GM18909 (cell line): ENCODE results near the gene DNASE1L3.
"Not testable (repeated sequence)": the region's sequence is repeated elsewhere in the genome, so short reads cannot be mapped to it uniquely, and the experiment has no call there.

Experiments used
- ATAC-seq: cut with Tn5 transposase; IDR thresholded peaks from one replicate; pipeline ENCODE4 v1.9.1; 2021; ENCODE audit warnings: mild to moderate bottlenecking; ENCODE audit not compliant: unreplicated experiment, poor library complexity

DNASE1L3 gene

DNA sequence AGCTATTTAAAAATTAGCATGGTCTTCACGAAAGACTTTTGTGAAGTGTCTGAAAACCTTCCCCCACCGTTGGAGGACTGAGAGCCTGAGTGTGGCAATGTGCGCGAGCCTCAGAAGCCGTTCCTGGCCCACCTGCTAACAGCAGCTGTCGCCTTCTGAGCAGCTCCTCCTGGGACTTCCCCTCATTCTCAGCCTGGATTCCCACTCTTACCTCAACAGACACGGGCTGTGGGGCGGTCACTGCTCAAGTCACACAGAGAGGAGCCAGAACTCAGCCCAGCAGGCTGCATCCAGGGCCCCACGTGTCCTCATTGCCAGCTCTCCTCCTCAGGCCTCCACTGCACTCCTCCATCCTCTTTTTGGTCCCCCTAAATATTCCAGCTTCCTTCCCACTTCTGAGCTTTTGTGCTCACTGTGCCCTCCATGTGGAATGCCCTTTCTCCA, 7.8 kb downstream of the DNASE1L3 start:
- peak; percentile 77 for ATAC-seq

DNA sequence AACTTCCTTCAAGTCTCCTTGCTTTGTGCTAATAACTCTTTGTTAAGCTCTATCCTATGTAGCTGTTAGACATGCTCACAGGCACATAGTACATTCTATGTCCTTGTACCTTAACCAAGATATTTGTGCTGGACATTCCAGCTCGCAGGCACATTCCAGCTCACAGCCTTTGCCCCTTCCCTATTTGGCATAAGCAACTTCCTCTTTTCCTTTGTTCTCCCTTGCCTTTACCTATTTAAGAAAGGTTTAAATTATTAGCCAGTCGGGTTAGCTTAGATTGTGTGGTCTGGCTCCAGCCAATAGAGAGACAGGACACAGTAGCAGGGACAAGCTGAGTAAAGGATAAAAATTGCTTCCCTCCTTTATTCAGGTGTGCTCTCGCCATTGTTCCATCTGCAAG, 9.3 kb downstream of the DNASE1L3 start:
- not testable (repeated sequence) for ATAC-seq

DNA sequence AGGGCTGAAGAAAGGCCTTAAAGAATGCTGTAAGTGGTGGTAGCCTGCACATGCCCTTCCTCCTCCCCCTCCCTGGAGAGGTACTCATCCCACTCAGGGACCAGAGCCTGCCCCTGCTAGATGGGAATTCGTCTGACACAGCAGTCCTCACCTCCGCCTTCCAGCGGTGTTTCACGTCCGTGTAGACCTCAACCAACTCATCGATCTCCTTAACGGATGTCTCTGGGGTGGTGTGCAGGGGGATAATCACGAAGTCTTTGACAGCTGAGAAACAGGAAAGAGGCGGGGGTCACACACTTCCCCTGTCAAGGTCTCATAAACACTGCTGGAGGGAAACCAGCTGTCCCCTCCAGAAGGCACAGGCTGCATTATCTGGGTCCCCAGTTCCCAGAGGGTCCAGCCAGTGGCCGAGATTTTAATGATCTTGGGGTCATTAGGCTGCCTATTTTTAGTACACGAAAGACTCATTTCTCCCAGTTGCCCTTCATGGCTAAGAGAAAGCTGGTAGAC, 9.9 kb downstream of the DNASE1L3 start:
- no peak for ATAC-seq

DNA sequence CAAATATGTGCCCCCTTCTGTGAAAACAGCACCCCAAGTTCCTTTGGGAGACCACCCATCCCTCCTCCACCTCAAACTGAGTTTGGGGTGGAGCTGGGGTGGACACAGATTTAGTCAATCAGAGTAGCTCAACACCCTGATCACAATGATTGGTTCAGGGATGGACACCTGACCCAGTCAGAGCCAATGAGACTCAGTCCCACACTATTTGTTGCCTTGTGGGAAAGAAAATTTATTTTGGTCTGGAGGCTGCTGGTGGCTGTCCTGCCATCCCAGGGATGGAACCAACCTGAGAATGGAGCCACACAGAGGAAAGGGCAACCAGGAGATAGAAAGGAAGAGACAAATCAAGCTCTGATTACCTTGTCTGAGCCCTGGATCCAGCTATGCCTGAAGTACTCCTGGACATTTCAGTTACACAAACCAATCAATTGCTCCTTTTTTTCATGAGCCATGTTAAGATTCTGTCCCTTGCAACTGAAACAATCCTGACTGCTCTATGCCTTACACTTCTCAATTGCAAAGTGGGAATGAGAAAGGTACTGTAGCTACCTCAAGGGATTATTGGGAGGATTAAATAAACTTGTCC, 10.6 kb downstream of the DNASE1L3 start:
- ATAC-seq: no peak

DNA sequence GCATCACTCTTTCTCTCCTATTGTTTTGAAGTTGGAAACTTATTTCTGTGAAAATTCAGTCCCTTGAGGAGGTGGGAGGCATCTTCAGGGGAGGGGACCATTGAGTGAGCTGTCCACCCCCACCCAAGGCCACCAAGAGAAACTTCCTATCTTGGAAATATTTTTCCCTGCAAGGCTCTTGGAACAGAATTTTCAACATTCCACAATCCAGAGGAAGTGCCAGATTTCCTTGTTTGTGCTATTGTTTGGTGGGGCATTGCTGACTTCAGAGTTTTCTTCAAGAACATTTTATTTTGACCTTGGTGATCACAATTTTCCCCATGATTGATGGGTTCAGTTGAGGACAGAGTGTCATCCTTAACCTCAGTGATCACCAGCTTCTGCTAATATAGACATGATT, 12.0 kb downstream of the DNASE1L3 start:
- ATAC-seq: no peak

DNA sequence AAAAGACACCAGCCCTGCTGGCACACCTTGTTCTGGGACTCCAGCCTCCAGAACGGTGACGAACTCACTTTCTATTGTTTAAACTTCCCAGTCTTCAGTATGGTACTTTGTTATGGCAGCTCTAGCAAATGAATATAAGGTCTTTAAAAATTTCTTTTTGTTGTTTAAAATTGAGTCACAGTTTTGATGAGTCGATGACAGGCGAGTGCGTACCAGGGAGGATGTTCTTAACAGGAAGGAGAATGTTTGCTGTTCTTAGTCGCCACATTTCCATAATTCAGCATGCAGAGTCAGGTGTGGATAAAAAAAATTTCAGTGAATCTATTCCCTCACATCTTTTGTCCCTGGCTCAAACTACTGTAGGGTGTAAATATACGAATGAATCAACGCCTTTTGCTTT, 12.4 kb downstream of the DNASE1L3 start:
- no peak for ATAC-seq

DNA sequence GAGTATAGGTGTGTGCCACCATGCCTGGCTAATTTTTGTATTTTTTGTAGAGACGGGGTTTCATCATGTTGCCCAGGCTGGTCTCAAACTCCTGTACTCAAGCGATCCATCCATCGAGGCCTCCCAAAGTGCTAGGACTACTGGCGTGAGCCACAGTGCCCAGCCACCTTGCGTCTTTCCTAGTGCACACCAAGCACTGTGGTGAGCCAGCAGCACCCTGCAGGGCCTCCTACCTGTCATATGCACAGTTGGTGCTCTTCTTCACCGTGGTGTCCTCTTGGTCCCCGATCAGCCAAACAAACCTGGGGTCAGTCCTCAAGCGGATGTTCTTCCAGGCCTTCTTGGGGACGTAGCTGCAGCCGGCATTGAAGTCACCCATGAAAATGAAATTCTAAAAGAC, 13.2 kb downstream of the DNASE1L3 start:
- no peak for ATAC-seq

DNA sequence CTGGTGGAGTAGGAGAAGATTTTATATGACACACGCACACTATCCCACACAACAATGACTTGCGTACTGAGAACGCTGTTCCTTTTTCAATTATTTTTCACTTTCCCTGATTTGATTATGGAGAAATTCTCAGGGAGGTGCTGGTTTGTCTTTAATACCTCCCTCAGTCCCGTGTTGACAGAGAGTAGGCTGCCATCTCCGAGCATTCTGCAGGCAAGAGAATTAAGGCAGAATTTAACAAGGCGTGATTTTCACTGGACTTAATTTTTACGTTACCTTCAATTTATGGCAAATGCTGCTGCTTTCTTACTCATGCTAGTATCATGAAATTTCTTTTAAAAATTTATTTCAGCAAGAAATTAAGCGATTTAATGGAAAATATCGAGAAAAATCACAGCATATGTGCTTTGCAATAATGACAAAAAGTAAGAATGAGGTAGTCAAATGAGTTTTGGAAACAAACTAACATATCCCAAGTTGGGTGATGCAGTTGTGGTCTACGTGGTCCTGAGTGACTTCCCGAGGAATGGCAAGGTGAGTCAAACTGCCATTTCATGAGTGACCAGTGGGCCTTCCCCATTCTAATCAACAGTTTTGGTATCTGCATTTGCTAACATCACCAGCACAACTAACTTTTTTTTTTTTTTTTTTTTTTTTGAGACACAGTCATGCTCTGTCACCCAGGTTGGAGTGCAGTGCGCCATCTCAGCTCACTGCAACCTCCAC, 16.9 kb downstream of the DNASE1L3 start:
- no peak for ATAC-seq

DNA sequence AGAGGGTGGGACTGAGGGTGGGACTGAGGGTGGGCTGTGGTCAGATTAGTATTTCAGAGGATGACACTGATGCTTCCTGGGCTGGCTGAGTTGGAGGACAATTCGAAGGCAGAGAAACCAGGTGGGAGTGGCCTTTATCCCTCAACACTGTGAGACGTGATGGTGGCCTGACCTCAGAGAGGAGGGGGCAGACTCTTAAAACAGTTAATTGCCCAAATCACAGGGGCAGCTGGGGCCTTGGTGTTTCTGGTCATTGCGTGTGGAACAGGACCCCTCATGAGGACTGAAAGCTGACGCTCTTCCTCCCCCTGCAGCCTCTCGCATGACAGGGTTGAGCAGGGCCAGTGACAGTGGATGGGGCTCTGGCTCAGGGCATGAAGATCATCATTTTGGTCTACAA, 18.7 kb downstream of the DNASE1L3 start:
- no peak for ATAC-seq

DNA sequence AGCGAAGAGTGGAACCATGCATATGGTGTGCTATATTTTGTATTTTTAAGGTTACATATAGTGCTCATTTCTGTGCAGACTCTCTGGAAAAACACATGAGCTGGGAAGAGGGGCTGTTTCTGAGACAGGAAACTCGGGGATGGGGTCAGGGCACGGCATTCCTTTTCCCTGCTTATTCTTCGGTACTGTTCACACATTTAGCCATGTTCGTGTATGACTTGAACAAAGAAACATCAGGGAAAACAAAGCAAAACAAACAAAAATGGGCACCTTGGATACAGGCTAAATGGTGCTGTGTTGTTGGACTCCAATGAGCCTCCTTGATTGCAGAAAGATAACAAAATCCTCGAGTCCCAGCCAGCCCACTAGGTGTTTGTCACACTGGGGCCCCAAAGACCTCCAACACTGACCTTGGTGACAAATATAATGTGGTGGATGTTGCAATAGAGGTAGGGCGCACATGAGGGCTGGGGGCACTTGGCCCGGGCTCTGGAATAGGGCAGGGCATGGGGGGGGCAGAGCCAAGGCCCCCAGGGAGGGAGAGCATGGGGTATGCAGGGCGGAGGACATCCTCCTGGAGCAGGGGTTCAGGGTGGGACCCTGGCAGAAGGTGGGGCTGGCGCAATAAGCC, 19.3 kb downstream of the DNASE1L3 start:
- no peak for ATAC-seq

DNA sequence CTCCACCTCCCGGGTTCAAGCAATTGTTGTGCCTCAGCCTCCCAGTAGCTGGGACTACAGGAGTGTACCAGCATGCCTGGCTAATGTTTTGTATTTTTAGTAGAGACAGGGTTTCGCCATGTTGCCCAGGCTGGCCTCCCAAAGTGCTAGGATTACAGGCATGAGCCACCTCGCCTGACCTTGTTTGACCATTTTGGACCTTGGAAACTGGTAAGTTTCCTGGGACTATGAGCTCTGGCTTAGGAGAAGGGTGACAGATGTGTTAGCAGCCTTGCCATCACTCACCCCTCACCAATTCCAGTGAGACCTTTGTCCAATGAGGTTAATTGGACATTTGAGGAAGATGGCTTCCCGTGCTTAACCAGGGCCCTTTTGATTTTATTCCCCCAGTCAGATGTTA, 19.9 kb downstream of the DNASE1L3 start:
- ATAC-seq: no peak

DNA sequence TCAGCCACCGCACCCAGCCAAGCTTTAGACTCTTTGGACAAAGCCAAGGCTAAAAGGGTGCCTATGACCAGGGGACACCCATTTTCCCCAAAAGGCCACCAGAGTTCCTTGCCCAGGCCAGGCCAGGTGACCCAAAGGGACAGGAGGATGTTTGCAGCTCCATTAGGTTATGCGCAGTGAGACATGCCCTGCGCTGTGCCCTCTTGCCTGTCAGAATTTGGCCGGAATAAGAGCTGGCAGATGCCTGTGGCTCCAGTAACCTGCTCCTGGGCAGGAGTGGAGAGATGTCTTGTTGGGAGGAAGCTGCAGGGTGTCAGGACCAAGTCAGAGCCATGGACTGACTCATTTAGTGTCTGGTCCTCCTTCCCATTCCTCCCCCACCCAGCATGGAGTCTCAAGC, 20.5 kb downstream of the DNASE1L3 start:
- ATAC-seq: no peak

DNA sequence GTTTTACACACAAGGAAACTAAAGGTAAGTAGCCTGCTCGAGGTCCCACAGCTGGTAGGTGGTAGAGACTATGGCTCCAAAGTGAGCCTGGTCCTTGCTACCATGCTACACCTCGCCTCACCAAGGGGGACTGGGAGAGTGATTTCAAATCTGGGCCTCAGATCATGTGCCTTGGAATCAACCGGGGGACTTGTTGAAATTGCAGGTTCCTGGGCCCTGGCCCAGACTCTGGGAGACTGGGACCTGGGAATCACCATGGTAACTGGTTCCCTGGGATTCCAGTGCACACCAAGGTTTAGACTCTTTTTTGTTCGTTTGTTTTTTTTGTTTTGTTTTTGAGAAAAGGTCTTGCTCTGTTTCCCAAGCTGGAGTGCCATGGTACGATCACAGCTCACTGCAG, 21.1 kb downstream of the DNASE1L3 start:
- no peak for ATAC-seq

DNA sequence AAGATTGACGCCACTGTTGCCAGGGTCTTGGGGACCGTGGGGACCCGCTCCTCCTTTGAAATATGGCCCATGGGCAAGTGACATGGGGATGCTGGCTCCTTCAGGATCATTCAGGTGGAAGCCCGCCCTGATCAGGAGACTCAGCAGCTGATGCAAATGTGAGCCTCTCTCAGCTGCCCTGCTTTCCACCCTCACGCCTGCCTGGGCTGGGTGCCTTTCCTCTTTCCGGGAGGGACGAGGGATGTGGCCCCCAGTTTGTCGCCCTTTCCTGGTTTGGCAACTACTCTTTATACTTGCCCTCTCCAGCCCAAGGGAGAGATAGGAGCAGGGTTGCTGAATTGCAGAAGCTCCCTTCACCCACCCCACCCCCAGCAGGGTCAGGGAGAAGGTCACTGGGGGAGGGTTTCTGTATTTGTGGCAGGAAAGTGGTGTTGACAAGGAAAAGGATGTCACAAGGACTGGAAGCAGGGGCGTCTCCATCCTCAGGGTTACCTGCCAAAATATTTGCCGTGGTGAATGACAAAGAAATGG, 21.8 kb downstream of the DNASE1L3 start:
- no peak for ATAC-seq

DNA sequence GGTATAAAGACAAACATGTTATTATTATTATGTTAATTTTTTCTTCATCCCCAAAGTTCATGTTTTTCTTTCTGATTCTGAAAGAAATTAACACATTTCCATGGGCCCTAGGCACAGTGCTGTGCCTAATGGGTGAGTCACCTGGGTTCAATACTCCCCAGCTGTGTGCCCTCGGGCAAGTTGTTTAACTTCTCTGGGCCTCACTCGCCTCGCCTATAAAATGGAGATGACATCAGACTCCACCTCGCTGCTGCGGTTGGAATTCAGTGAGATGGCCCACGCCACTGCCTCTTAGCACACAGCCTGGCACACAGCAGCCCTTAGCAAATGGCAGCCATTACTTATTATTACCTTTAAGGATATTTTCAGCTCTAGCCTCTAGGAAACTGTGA, 22.6 kb downstream of the DNASE1L3 start:
- no peak for ATAC-seq

DNA sequence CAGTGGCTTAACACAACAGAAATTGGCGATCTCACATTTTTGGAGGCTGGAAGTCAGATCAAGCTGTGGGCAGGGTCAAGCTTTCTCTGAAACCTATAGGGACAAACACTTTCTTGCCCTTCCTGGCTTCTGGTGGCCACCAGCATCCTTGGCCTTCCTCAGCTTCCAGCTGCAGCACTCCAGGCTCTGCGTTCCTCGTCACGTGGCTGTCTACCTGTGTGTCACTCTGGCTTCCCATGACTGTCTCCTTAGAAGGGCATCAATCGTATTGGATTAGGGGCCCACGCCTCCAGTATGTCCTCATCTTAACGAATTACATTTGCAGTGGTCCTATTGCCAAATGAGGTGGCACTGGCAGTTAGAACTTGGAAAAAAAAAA, 25.8 kb downstream of the DNASE1L3 start:
- ATAC-seq: no peak

DNA sequence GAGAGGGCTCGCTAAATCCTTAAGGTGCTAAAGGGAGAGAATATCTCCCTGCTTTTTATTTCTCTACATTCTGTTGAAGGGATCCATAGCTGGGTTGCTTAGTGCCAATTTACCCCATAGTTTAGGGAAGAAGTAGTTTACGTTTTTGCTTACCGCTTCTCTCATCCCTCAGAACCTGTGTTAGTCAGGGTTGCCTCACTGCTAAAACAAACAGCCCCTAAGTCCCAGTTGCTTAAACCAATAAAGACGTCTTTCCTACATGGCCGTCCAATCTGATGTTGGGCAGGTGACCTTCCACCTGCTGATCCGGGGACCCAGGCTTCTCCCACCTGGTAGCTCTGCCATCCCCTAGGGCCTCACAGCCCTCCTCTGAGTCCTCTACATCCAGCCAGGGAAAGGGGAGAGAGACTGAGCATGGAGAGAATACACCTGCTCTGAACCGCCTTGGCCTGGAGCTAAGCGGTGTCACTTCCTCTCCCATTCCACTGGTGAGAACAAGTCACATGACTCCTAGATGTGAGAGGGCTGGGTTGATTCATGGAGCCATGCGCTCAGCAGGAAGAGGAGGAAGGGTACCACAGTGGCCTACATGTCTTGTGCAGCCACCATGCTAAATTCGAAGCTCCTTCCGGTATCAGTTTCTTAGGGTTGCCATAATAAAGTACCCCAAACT, 26.3 kb downstream of the DNASE1L3 start:
- no peak for ATAC-seq

DNA sequence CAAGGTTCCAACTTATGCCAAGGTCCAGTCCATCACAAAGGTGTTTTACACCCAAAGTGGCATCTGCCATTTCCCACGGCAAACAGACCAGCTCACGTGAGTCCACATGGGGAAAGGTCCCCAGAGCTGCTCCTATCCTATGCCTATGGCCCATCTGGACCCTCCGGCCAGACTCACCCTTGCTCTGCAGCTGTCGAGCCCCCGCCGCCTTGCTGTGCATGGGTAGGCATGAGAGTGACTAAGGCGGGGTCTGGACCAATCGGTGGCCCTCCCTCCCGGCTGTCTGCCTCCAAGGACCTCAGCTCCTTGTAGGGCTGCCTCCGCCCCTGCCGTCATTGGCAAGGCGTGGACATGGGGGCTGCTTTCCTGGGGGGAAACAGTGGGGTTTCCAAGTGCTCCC, 26.9 kb downstream of the DNASE1L3 start:
- no peak for ATAC-seq

DNA sequence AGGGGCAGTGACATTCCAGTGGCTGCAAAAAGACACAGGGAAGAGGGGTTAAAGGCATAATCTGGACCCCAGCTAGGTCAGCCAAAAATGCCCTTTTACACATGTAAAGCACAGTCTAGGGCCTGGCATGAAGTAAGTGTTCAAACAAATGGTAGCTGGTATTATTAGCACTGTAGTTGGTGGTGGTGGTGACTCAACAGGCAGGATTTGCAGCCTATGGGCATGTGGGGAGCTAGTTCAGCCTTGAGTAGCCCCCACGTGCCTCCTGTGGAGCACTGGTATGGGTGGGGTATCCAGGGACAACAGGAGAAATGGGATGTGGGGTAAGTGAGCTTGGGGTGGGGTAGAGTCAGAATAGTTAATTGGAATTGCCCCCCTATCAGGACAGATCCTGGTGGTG, 27.6 kb downstream of the DNASE1L3 start:
- no peak for ATAC-seq

DNA sequence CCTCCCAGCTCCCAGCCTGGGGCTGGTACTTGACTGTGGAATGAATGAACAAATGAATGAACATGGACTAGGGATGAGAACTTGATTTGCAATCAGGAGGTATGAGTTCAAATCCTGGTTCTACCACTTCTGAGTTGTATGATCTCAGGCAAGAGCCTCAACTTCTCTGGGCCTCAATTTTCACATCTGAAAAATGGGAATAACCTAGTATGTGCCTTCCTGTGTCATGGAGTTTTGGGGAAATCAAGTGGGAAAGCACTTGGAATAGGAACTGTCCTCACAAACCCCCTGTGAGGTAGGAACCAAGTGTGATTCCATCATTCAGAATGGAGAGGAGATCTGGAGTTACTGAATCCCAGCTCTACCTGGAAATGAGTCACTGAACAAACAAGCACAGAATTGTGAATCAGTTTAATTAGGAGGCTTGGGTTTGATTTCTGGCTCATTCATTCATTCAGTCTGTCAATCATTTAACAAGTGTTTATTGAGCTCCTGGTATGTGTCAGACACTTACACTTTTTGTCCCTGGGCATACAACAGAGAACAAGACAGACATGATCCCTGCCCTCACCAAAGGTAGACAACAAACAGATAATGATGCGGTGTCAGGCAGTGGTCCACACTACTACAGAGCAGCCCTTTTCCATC, 29.7 kb downstream of the DNASE1L3 start:
- no peak for ATAC-seq
